GM20000 (cell line): ENCODE data around the gene PIK3R5.

Source experiments
- DNase-seq: peaks from one replicate; pipeline ENCODE4 v3.0.0; 2012; ENCODE audit warnings: low spot score
- TF ChIP-seq, protein P1 (sequence below): IDR thresholded peaks from 2 replicates; pipeline ENCODE4 v1.5.1; 2012; ENCODE audit warnings: mild to moderate bottlenecking, control low read depth; ENCODE audit errors: extremely low read depth, missing control alignments

PIK3R5 gene

GRCh38 chr17:8941980-8942622, 23.4 kb downstream of the PIK3R5 start:
- no peak for DNase-seq

GRCh38 chr17:8941520-8941919, 24.0 kb downstream of the PIK3R5 start:
- TF ChIP-seq, protein P1, sequence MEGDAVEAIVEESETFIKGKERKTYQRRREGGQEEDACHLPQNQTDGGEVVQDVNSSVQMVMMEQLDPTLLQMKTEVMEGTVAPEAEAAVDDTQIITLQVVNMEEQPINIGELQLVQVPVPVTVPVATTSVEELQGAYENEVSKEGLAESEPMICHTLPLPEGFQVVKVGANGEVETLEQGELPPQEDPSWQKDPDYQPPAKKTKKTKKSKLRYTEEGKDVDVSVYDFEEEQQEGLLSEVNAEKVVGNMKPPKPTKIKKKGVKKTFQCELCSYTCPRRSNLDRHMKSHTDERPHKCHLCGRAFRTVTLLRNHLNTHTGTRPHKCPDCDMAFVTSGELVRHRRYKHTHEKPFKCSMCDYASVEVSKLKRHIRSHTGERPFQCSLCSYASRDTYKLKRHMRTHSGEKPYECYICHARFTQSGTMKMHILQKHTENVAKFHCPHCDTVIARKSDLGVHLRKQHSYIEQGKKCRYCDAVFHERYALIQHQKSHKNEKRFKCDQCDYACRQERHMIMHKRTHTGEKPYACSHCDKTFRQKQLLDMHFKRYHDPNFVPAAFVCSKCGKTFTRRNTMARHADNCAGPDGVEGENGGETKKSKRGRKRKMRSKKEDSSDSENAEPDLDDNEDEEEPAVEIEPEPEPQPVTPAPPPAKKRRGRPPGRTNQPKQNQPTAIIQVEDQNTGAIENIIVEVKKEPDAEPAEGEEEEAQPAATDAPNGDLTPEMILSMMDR: no peak
- no peak for DNase-seq

More at GRCh38 chr17:8941980-8942622, 23.4 kb downstream of the PIK3R5 start:
- TF ChIP-seq, protein P1: no peak

GRCh38 chr17:8940866-8941471, 24.5 kb downstream of the PIK3R5 start:
- DNase-seq: no peak
- TF ChIP-seq, protein P1: no peak

DNA sequence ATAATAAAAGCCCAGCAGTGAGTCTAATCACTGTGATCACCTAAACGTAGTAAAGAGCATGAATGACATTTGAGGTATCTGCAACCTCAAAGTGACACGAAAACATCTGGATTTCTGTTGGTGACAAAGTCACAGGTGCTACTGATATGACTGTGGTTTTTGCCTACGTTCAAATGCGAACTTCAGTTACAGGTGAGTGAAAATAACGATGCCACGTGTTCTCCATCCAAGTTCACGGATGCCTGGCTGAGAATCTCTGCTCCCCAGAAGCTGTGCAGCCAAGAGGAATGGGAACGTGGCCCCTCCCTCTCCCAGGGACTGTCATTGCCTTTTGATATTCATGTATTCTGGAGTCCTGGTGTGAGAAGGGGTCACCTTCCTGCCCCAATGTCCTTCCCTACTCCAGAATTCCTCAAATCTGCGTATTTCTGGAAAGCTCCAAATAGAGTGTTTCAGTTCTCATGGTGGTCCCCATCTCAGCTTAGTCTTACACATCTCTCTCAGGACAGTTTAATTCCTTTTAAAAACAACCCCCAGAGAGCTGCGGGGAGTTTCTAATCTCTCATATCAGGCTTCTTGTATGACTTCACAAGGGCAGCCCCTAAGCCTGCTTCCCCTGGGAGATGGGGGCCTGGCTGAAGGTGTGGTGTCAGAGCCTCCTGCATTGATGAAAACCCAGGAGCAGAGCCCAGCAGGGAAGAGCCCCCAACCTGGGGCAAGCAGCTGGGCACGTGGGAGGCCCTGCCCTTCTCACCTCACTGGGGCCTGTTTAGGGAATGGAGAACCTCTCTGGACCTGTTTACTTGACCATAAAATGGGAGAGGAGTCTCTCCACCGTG, 25.8 kb downstream of the PIK3R5 start:
- DNase-seq: peak; percentile 58
- TF ChIP-seq, protein P1: no peak

DNA sequence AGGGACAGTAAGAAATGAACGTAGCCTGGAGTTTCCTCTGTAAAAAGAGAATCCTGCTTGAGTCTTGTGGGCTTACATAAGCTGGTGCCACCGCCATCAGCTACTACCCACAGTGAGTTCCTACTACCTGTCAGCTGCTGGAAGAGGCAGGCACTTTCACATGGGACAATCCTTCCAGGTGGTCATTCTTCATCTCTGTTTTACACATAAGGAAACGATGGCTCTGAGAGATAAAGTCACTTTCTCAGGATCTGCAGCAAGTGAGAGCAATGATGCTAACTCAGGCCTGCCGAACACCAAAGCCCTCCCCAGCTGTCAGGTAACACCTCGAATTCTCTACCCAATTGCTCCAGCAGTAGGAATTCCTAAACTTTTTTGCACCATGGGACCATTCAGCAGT, 26.6 kb downstream of the PIK3R5 start:
- no peak for DNase-seq
- TF ChIP-seq, protein P1: no peak

GRCh38 chr17:8935191-8935590, 30.3 kb downstream of the PIK3R5 start:
- TF ChIP-seq, protein P1: no peak
- DNase-seq: no peak

GRCh38 chr17:8934346-8934745, 31.2 kb downstream of the PIK3R5 start:
- no peak for DNase-seq
- TF ChIP-seq, protein P1: no peak
